Measurements from ENCODE around the gene HOXD3. TPM values are rescaled to one million over a fixed set of nuclear protein-coding genes. Genes with fewer than 3 reads are reported as not detected.

The HOXD3 gene
- total RNA-seq, 2 donors from 2014 or later, result 2.2 to 5.3 TPM

GRCh38 chr2:176177580-176178037 is 20.5 kb downstream of the HOXD3 start:
- 13% methylated on average over 11 of the region's 12 CpGs for WGBS
- intact Hi-C loops (cut with DNase I), result no loop called here
- no peak for DNase-seq (ENCODE audit: low spot score)
- Histone ChIP-seq H3K27ac (no peak overlapping the region), H3K27me3 (replicated peaks; ENCODE audit: insufficient read depth) (peaks cover 28% of the 10 kb centered on the region), H3K36me3 (no peaks in the 10 kb centered on the region), H3K4me1 (replicated peaks) (no peaks in the 10 kb centered on the region), H3K4me3 (peak overlapping the region; percentile 16 to 17), H3K9me3 (no peaks in the 10 kb centered on the region)
- no peak for TF ChIP-seq POLR2A (IDR thresholded peaks at IDR 0.05)
- no peak for TF ChIP-seq POLR2AphosphoS5 (IDR thresholded peaks at IDR 0.05)
- TF ChIP-seq CTCF (IDR thresholded peaks at IDR 0.05), result no peak

GRCh38 chr2:176178038-176178756 is 21.1 kb downstream of the HOXD3 start:
- intact Hi-C loops (cut with DNase I), result no loop called here
- H3K27ac ChIP-seq, result no peak overlapping the region
- no peak for DNase-seq (ENCODE audit: low spot score)
- H3K9me3 ChIP-seq, result no peaks in the 10 kb centered on the region
- no peaks in the 10 kb centered on the region for H3K36me3 ChIP-seq
- 3% methylated on average over 41 of the region's 68 CpGs for whole genome bisulfite sequencing
- peak overlapping the region; percentile 16 to 17 for H3K4me3 ChIP-seq
- peaks cover 28% of the 10 kb centered on the region for H3K27me3 ChIP-seq (replicated peaks; ENCODE audit: insufficient read depth)
- TF ChIP-seq POLR2AphosphoS5 (IDR thresholded peaks at IDR 0.05) (no peak), POLR2A (IDR thresholded peaks at IDR 0.05) (no peak), CTCF (IDR thresholded peaks at IDR 0.05) (no peak)
- no peaks in the 10 kb centered on the region for H3K4me1 ChIP-seq (replicated peaks)

- peak overlapping the region in 1 of 2 donors; percentile 16 for H3K4me3 ChIP-seq
- no peaks in the 10 kb centered on the region for H3K9me3 ChIP-seq
- peaks cover 28% of the 10 kb centered on the region for H3K27me3 ChIP-seq (replicated peaks; ENCODE audit: insufficient read depth)
- 30% methylated on average over 7 of the region's 7 CpGs for WGBS
- intact Hi-C loops (cut with DNase I), result no loop called here
- no peak for DNase-seq (ENCODE audit: low spot score)
- TF ChIP-seq CTCF (IDR thresholded peaks at IDR 0.05), result no peak
- TF ChIP-seq POLR2A (IDR thresholded peaks at IDR 0.05), result no peak
- no peak for TF ChIP-seq POLR2AphosphoS5 (IDR thresholded peaks at IDR 0.05)
- no peak overlapping the region for H3K27ac ChIP-seq
- H3K4me1 ChIP-seq (replicated peaks), result no peaks in the 10 kb centered on the region
- no peaks in the 10 kb centered on the region for H3K36me3 ChIP-seq
Observed at GRCh38 chr2:176178757-176179295, 21.7 kb downstream of the HOXD3 start.

- no peak for DNase-seq (ENCODE audit: low spot score)
- intact Hi-C loops (cut with DNase I), result no loop called here
- WGBS, result 78% methylated on average over 3 of the region's 3 CpGs
- Histone ChIP-seq H3K27me3 (replicated peaks; ENCODE audit: insufficient read depth) (peaks cover 10% of the 10 kb centered on the region), H3K9me3 (no peaks in the 10 kb centered on the region), H3K4me1 (replicated peaks) (no peaks in the 10 kb centered on the region), H3K27ac (no peak overlapping the region), H3K36me3 (no peaks in the 10 kb centered on the region), H3K4me3 (no peak overlapping the region)
- TF ChIP-seq POLR2AphosphoS5 (IDR thresholded peaks at IDR 0.05) (no peak), POLR2A (IDR thresholded peaks at IDR 0.05) (no peak), CTCF (IDR thresholded peaks at IDR 0.05) (no peak)
Observed at GRCh38 chr2:176181551-176181950, 24.4 kb downstream of the HOXD3 start.

- DNase-seq (ENCODE audit: low spot score), result no peak
- Histone ChIP-seq H3K4me1 (replicated peaks) (no peaks in the 10 kb centered on the region), H3K27me3 (replicated peaks; ENCODE audit: insufficient read depth) (peaks cover 10% of the 10 kb centered on the region), H3K9me3 (no peaks in the 10 kb centered on the region), H3K36me3 (no peaks in the 10 kb centered on the region), H3K27ac (no peak overlapping the region), H3K4me3 (no peak overlapping the region)
- intact Hi-C loops (cut with DNase I), result no loop called here
- 88% methylated on average over 3 of the region's 3 CpGs for WGBS
- TF ChIP-seq CTCF (IDR thresholded peaks at IDR 0.05), result no peak
- TF ChIP-seq POLR2A (IDR thresholded peaks at IDR 0.05), result no peak
- TF ChIP-seq POLR2AphosphoS5 (IDR thresholded peaks at IDR 0.05), result no peak
Observed at GRCh38 chr2:176182671-176183070, 25.6 kb downstream of the HOXD3 start.
